Heart right ventricle (tissue), 16 donors: ENCODE data around the gene GP1BA. TPM values are rescaled to one million over a fixed set of nuclear protein-coding genes. Genes with fewer than 3 reads are reported as not detected.

Source experiments
- ATAC-seq, 8 donors: fragments of 200-7000 bp; cut with Tn5 transposase; one replicate each; pipeline ENCODE4 v1.9.1; 2020; ENCODE audit warnings: mild to moderate bottlenecking in 8 of 8, moderate library complexity in 8 of 8, moderate number of reproducible peaks in 1 of 8
- DNase-seq, 2 donors: peaks; one replicate each; pipeline ENCODE4 v3.0.0-alpha.2; 2020
- H3K27ac ChIP-seq, 10 donors: fragments of 200-600 bp; sonication (generic) in 2 of 10; one replicate each; pipeline versions ENCODE4 v1.5.0 to v1.8.0; 2020 to 2022; ENCODE audit warnings: mild to moderate bottlenecking in 3 of 10
- H3K27me3 ChIP-seq, 7 donors: fragments of 200-600 bp; one replicate each; pipeline ENCODE4 v1.8.0; 2021 to 2022; ENCODE audit warnings: mild to moderate bottlenecking in 2 of 7
- H3K36me3 ChIP-seq, 9 donors: fragments of 200-600 bp; sonication (generic) in 1 of 9; one replicate each; pipeline versions ENCODE4 v1.5.0 to v1.8.0; 2020 to 2022; ENCODE audit warnings: mild to moderate bottlenecking in 2 of 9
- H3K4me1 ChIP-seq, 9 donors: fragments of 200-600 bp; sonication (generic) in 1 of 9; one replicate each; pipeline versions ENCODE4 v1.5.0 to v1.8.0; 2020 to 2022; ENCODE audit warnings: mild to moderate bottlenecking in 4 of 9
- H3K4me3 ChIP-seq, 10 donors: fragments of 200-600 bp; sonication (generic) in 2 of 10; one replicate each; pipeline versions ENCODE4 v1.5.0 to v1.8.0; 2020 to 2022; ENCODE audit warnings: mild to moderate bottlenecking in 7 of 10, moderate library complexity in 2 of 10
- H3K9me3 ChIP-seq, 11 donors: fragments of 200-600 bp in 10 of 11; sonication (generic) in 2 of 11; one replicate each; pipeline versions ENCODE4 v1.5.0 to v1.8.0; 2013 to 2022; ENCODE audit warnings: mild to moderate bottlenecking in 2 of 11, control low read depth in 1 of 11, moderate library complexity in 1 of 11
- WGBS, 2 donors: extraction: QIAGEN DNeasy Blood & Tissue Kit; methylation state at CpG; one replicate each; pipeline ENCODE4 v1.1.7; 2013; ENCODE audit warnings: inconsistent platforms in 1 of 2; 5-methylcytosine and 5-hydroxymethylcytosine counted together
- intact Hi-C, 10 donors: fragments of 100-400 bp; cut with DNase I; formaldehyde crosslinking; loops; one replicate each; pipeline versions ENCODE4 v1.11.1 to v1.14.2; 2022
- polyA plus RNA-seq, 2 donors: library from polyadenylated mRNA; stranded (reverse); fragments of 200-250 nt; gene quantifications; one replicate each; pipeline ENCODE4 v1.2.3, GENCODE V29; 2013
- total RNA-seq, 10 donors: library from RNA; stranded (reverse); fragmentation: NEBNext Ultra II Directional in 3 of 10; extraction: Animal tissue kit (Norgen Biotek cat#: 25700) in 3 of 10; gene quantifications; one replicate each; pipeline versions ENCODE4 v1.2.1 to v1.2.4, GENCODE V29; 2021 to 2023
- TF ChIP-seq, protein P1 (sequence below), 9 donors: fragments of 200-600 bp; sonication (generic) in 2 of 9; IDR thresholded peaks; one replicate each; pipeline versions ENCODE4 v1.5.0 to v1.8.0; 2021 to 2022; ENCODE audit warnings: antibody characterized with exemption in 9 of 9, mild to moderate bottlenecking in 5 of 9, moderate library complexity in 1 of 9
- donor health status: Arrhythmogenic right ventricular cardiomyopathy.
- donor health status: ischemic (EF 13 %, LVEDD 7.1; RV severe dilation, severe dysfunction).
- donor health status: healthy with polysubstance abuse.
- donor health status: DM: no; HTN: yes; CAD: no.
- donor health status: DM: no; HTN: no; CAD: no.
- donor health status: ischemic (EF 25% LVEDD 6.9; RV normal size, moderate dysfunction).
- donor health status: ischemic (EF 25% LVEDD 5.7; RV mildly dilated, moderate dysfunction).
- donor health status: healthy.
- donor health status: DM: yes; HTN: yes; CAD: no.
- donor health status: Ischemic cardiomyopathy.
- donor health status: ischemic (EF 35%, LVEDD 5.7; RV mildly dilated, moderate dysfunction).
- donor health status: nonischemic (EF 11% LVEDD 7.7; RV severe dilation, severe dysfunction).
- donor health status: DM: yes; HTN: yes; CAD: no.
- donor health status: PGD.
- donor health status: ischemic (EF 29% LVEDD 5.4; RV normal size, mild dysfunction).
- donor health status: nonischemic (EF 23%, LVEDD 6.1; RV moderate dilation, normal function).

GP1BA gene
- total and polyA plus RNA-seq, 12 donors = 0.04 to 0.53 (median 0.26) TPM; not detected in 5

DNA sequence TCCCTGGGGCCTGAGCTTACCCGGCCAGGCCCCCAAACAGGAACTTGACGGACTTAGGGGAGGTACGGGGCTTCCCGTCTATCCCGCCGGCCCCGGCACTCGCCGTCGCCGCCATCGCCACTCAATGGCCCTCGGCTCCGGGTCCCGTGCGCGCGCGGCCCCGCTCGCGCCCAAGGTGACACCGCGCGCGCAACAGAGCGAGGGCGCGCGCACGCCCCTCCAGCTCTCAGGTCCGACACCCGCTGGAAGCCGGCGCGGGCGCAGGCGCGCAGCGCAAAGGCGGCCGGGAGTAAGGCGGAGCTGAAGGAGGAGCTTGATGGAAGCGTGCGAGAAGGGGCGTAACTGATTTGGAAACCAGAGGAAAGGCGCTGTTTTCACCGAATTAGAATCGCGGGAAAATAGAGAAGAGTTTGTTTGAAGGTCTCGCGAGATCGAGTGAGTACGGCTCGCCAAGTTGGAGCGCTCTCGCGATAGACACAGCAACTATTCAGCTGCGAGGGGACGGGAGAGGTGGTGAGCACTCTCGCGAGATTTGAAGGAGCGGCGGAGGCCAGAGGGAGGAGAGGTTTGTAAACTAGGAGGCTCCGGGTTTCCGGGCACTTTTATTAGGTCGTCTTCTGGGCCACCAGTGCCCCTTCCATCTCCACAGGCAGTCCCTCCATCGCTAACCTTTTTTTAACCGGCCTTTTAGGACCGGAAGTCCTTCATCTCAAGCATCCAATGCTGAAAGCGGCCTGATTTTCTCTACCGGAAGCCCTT, 7.9 kb downstream of the GP1BA start, which contains the start of the genes RNF167 and SLC25A11:
RNF167 (plus strand) TSS at position 473 of the 759 bp plus-strand sequence. CDS start 642 bp downstream, outside the sequence.
SLC25A11 (minus strand) TSS at position 251 of the 759 bp plus-strand sequence; CDS start at position 115, 136 bp downstream.
- Histone ChIP-seq H3K27ac (peak within 1 kb of the TSS; percentile 89 to 98 (median 94)), H3K4me3 (peak within 1 kb of the TSS; percentile 50 to 95 (median 85)), H3K9me3 (no peaks in the 10 kb centered on the region), H3K36me3 (peaks cover 0 to 68% (median 19%) of the 10 kb centered on the region in 9 donors), H3K4me1 (peaks cover 17 to 65% (median 41%) of the 10 kb centered on the region in 9 donors), H3K27me3 (no peaks in the 10 kb centered on the region)
- peak; percentile 93 to 96 (median 95) for ATAC-seq
- TF ChIP-seq, protein P1, sequence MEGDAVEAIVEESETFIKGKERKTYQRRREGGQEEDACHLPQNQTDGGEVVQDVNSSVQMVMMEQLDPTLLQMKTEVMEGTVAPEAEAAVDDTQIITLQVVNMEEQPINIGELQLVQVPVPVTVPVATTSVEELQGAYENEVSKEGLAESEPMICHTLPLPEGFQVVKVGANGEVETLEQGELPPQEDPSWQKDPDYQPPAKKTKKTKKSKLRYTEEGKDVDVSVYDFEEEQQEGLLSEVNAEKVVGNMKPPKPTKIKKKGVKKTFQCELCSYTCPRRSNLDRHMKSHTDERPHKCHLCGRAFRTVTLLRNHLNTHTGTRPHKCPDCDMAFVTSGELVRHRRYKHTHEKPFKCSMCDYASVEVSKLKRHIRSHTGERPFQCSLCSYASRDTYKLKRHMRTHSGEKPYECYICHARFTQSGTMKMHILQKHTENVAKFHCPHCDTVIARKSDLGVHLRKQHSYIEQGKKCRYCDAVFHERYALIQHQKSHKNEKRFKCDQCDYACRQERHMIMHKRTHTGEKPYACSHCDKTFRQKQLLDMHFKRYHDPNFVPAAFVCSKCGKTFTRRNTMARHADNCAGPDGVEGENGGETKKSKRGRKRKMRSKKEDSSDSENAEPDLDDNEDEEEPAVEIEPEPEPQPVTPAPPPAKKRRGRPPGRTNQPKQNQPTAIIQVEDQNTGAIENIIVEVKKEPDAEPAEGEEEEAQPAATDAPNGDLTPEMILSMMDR (IDR thresholded peaks at IDR 0.05) = peak in 2 of 9 donors; percentile 12 to 15
- peak; percentile 92 to 96 for DNase-seq
- 0% methylated on average over 72 of the region's 72 CpGs for WGBS, 2 donors
- intact Hi-C loops = loop anchor here in 4 of 10 donors (1.0 to 10.0 kb wide), 5 partner anchors 8 to 47 kb away; partner anchors contain the start of genes CAMTA2 (in 4 of the 4), PFN1 (in 1 of the 4) and SPAG7 (in 1 of the 4)

DNA sequence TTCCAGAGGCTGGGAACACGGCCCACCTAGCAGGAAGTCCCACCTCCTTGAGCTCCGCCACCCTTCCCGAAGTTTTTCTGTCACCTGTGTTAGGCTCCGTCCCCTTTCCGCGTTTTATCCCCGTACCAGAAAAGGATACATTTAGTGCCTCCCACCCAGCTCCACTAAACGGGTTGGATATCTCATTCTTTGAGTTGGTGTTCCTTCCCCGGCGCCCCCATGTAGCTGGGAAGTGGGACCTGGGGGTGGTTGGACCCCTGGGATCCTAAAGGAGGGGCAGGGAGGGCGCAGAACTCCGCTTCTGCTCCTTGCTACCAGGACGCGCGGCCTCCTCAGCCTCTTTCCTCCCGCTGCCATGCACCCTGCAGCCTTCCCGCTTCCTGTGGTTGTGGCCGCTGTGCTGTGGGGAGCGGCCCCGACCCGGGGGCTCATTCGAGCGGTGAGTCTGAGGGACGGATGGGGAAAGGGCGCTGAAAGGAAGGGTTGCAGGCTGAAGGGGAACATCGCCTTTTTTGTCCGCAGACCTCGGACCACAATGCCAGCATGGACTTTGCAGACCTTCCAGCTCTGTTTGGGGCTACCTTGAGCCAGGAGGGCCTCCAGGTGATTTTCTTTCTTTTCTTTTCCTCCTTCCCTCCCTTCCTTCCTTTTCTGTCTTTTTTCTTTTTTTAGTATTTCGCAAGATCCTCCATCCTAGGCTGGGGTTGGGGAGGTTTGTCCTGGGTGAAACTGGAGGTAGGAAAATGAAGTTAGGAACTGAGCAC, 8.7 kb downstream of the GP1BA start:
- Histone ChIP-seq H3K27me3 (no peaks in the 10 kb centered on the region), H3K4me1 (peaks cover 24 to 72% (median 49%) of the 10 kb centered on the region in 9 donors), H3K4me3 (peak overlapping the region; percentile 45 to 95 (median 85)), H3K27ac (peak overlapping the region; percentile 89 to 98 (median 94)), H3K9me3 (no peaks in the 10 kb centered on the region), H3K36me3 (peaks cover 0 to 71% (median 19%) of the 10 kb centered on the region in 9 donors)
- TF ChIP-seq, protein P1 (IDR thresholded peaks at IDR 0.05) = no peak
- 1 to 2% methylated on average over 29 of the region's 29 CpGs for WGBS, 2 donors
- peak; percentile 62 to 89 (median 82) for ATAC-seq
- intact Hi-C loops = loop anchor here in 2 of 10 donors (1.0 to 5.0 kb wide), 3 partner anchors 8 to 47 kb away; partner anchors contain the start of genes CAMTA2 (in 2 of the 2), PFN1 (in 1 of the 2) and SPAG7 (in 1 of the 2)
- DNase-seq = peak in 1 of 2 donors; percentile 70

DNA sequence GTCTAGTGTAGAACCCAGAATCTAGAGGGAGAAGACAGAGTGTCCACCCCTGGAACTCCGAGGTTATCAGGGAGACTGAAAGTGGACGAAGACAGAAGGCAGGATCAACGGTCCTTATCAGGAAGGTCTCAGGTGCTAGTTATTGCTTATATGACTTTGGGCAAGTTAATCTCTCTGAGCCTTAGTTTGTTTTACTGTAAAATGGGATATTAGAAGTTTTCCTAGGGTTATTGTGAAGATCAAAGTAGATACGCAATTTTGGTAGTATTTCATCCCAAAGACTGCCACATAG, 9.2 kb downstream of the GP1BA start:
- no peaks in the 10 kb centered on the region for H3K27me3 ChIP-seq
- no peak for ATAC-seq
- peaks cover 0 to 71% (median 19%) of the 10 kb centered on the region in 9 donors for H3K36me3 ChIP-seq
- peak overlapping the region in 8 of 10 donors; percentile 89 to 98 (median 94) for H3K27ac ChIP-seq
- H3K4me1 ChIP-seq = peaks cover 28 to 78% (median 54%) of the 10 kb centered on the region in 9 donors
- no peaks in the 10 kb centered on the region for H3K9me3 ChIP-seq
- H3K4me3 ChIP-seq = peak overlapping the region; percentile 45 to 95 (median 85)
- intact Hi-C loops = loop anchor here in 2 of 10 donors (5.0 kb wide), 1 partner anchor 46 kb away; the partner anchor contains the start of gene CAMTA2 (in 2 of the 2)
- no peak for DNase-seq
- 38 to 47% methylated on average over 4 of the region's 4 CpGs for WGBS, 2 donors
- TF ChIP-seq, protein P1 (IDR thresholded peaks at IDR 0.05) = no peak
